SJSA1 (cell line): ENCODE results near the gene GALNT10. TPM values are rescaled to one million over a fixed set of nuclear protein-coding genes. Genes with fewer than 3 reads are reported as not detected.

Experiments used
- DNase-seq, 2 experiments: peaks; one replicate each; pipeline ENCODE4 v3.0.0-alpha.2; 2015 to 2020; ENCODE audit warnings: low spot score in 2 of 2, low read depth in 1 of 2
- H3K27ac ChIP-seq: fragments of 250-450 bp; sonication (Bioruptor Pico); 2 replicates; pipeline ENCODE4 v1.5.1; 2020; ENCODE audit warnings: mild to moderate bottlenecking, moderate library complexity
- H3K27me3 ChIP-seq: fragments of 250-450 bp; sonication (Bioruptor Pico); replicated peaks from 2 replicates; pipeline ENCODE4 v1.5.1; 2020; ENCODE audit warnings: mild to moderate bottlenecking, moderate library complexity
- H3K36me3 ChIP-seq: fragments of 250-450 bp; sonication (Bioruptor Pico); 2 replicates; pipeline ENCODE4 v1.5.1; 2020; ENCODE audit warnings: mild to moderate bottlenecking
- H3K4me1 ChIP-seq: fragments of 250-450 bp; sonication (Bioruptor Pico); replicated peaks from 2 replicates; pipeline ENCODE4 v1.6.1; 2021; ENCODE audit warnings: mild to moderate bottlenecking
- H3K4me3 ChIP-seq: fragments of 250-450 bp; sonication (Bioruptor Pico); 2 replicates; pipeline ENCODE4 v1.5.1; 2020; ENCODE audit warnings: mild to moderate bottlenecking
- H3K9me3 ChIP-seq: fragments of 250-450 bp; sonication (Bioruptor Pico); replicated peaks from 2 replicates; pipeline ENCODE4 v1.5.1; 2020; ENCODE audit warnings: mild to moderate bottlenecking
- total RNA-seq: library from RNA; depleted of rRNA; stranded (reverse); fragments of >200 nt; shearing (Covaris generic); gene quantifications from 2 replicates; pipeline ENCODE4 v1.2.3, GENCODE V29; 2014

Gene GALNT10
- total RNA-seq, 1 experiment from 2014 or later: 61.9 TPM

DNA sequence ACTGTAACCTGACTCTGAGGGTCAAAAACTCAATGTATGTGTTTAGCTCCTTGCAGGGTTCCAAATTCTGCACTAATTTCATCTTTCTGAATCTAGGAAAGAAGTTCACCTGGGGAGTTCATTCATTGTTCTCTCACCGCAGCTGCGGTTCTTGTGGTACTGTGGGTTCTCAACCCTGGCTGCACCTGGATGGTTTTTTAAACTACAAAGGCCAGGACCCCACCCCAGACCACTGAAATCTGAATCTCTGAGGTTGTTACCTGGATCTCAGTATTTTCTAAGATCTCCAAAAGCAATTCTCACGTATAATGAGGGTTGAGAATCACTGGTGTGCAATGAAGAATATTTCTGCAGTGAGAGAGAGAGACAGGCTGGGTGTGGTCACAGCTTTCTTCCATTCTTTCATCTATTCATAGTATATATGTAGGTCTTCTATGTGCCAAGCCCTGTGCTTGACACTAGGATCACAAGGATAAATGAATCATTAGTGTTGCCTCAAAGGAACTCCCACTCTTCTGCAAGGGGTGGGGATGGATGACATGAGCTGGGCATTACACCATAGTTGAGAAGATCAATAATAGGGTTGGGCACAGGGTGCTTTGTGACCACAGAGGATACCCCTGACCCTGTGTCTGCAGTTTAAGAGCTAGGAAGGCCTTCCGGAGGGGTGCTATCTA lies 109.8 kb downstream of the GALNT10 start:
- no peak overlapping the region for H3K4me3 ChIP-seq
- H3K27me3 ChIP-seq: no peaks in the 10 kb centered on the region
- peaks cover 79% of the 10 kb centered on the region for H3K36me3 ChIP-seq
- peak in 1 of 2 experiments; percentile 28 for DNase-seq
- H3K27ac ChIP-seq: no peak overlapping the region
- H3K4me1 ChIP-seq: 0 out of 2 replicates have a peak, but pooled peaks cover 4% of the 10 kb centered on the region
- H3K9me3 ChIP-seq: no peaks in the 10 kb centered on the region

- Histone ChIP-seq H3K36me3 (peaks cover 67% of the 10 kb centered on the region), H3K27me3 (no peaks in the 10 kb centered on the region), H3K27ac (no peak overlapping the region)
Observed at GRCh38 chr5:154301726-154302125, 111.2 kb downstream of the GALNT10 start.

DNA sequence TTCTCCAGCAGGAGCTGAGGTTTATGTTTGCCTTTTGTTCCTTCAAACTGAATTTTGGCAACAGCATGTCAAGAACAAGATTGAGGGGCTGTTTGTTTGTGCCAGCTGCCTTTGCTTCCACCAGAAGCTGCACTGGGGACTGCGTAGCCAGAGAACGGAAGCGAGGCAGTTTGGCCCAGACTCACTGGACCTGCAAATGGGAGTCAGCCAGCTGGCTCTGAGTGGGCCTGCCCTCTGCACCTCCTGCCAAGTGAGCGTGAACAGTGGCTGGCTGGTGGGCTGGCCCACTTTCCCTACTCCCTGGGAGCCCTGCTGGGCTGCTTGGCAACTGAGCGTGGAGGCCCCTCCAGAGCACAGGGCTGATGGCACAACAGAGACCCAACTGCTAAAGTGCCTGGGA lies 111.6 kb downstream of the GALNT10 start:
- Histone ChIP-seq H3K9me3 (no peaks in the 10 kb centered on the region), H3K4me3 (no peak overlapping the region), H3K36me3 (peaks cover 62% of the 10 kb centered on the region), H3K27me3 (no peaks in the 10 kb centered on the region), H3K27ac (no peak overlapping the region), H3K4me1 (no peaks in the 10 kb centered on the region)
- DNase-seq: no peak

More at GRCh38 chr5:154301726-154302125, 111.2 kb downstream of the GALNT10 start:
- H3K4me3 ChIP-seq: no peak overlapping the region
- DNase-seq: no peak
- no peaks in the 10 kb centered on the region for H3K4me1 ChIP-seq
- H3K9me3 ChIP-seq: no peaks in the 10 kb centered on the region

DNA sequence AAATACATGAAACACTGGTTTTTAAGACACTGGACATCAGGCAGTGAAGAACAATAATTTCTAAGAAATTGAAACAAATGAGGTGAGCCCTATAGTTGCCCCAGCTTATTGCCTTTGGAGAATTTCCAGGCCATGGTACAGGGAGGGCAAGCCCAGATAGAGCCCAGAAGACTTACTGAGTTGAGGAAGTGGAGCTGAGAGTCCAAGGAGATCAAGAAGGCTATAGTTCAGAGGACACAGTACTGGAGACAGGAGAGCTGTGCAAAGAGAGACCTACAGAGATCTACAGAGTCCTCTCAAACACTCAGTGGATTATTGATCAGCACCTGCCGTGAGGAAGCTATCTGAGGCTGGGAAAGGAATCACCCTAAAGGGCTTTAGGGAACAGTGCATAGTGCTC lies 112.6 kb downstream of the GALNT10 start:
- peaks cover 53% of the 10 kb centered on the region for H3K36me3 ChIP-seq
- H3K4me3 ChIP-seq: no peak overlapping the region
- H3K27ac ChIP-seq: no peak overlapping the region
- peaks cover 2% of the 10 kb centered on the region for H3K4me1 ChIP-seq
- no peaks in the 10 kb centered on the region for H3K27me3 ChIP-seq
- H3K9me3 ChIP-seq: no peaks in the 10 kb centered on the region
- no peak for DNase-seq

DNA sequence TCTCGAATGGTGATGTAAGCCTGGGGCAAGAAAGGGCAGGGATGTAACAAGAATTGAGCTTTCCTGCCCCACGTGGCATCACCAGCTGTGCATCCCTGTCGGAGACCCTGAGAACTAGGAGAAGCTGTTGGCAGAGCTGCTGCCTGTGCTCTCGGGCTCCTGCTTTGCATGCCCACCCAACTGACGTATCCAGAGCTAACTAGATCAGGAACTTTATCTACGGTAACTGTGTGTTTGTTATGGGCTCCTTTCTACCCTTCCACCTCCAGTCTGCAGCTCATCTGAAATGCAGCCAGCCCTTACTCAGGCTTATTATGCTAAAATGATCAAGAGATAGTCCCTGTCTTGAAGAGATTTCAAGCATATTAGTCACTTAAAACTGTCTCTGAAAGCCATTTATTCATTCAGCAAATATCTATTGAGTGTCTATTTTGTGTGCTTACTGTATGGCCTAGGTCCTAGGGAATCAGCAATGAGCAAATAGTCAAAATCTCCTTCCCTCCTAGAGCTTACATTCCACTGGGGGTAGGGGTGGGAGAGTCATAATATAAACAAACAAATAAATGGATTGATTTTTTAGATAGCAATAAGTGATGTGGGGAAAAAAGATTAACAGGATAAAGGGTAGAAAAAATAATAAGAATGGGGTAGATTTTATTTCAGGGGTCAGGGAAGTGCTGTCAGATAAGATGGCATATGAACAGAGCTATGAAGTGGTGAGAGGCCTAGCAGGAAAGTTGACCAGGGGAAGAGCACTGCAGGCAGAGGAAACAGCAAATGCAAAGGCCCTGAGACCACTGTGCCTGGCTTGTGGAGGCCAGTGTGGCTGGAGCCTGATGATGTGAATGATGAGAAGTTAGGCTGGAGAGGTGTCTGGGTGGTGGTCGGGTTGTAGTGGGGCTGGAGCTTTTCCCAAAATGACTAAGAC lies 118.2 kb downstream of the GALNT10 start:
- peaks cover 14% of the 10 kb centered on the region for H3K36me3 ChIP-seq
- peak; percentile 52 to 64 for DNase-seq
- H3K9me3 ChIP-seq: no peaks in the 10 kb centered on the region
- H3K27ac ChIP-seq: peak overlapping the region; percentile 42
- H3K4me3 ChIP-seq: no peak overlapping the region
- H3K27me3 ChIP-seq: no peaks in the 10 kb centered on the region
- peaks cover 27% of the 10 kb centered on the region for H3K4me1 ChIP-seq

DNA sequence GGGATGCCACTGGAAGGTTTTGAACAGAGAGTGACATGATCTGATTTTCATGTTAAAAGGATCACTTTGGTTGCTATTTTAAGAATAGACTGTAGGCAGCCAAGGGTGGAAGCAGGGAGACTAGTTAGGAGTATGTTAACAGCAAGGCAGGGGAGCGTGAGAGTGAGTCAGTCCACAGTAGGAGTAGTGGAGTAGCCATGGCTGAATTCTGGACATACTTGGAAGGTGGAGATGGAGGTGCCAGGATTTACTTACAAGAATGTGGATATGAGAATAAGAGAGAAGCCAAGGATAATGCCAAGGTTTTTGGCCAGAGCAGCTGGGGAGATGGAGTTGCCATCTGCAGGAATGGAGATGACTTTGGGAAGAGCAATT lies 118.8 kb downstream of the GALNT10 start:
- Histone ChIP-seq H3K36me3 (peaks cover 8% of the 10 kb centered on the region), H3K4me3 (no peak overlapping the region), H3K9me3 (no peaks in the 10 kb centered on the region), H3K27ac (peak overlapping the region; percentile 42), H3K27me3 (no peaks in the 10 kb centered on the region), H3K4me1 (peaks cover 27% of the 10 kb centered on the region)
- peak; percentile 31 to 46 for DNase-seq

- H3K27me3 ChIP-seq: no peaks in the 10 kb centered on the region
- peak overlapping the region; percentile 42; the same call in 1 of the 2 replicates for H3K27ac ChIP-seq
- peaks cover 6% of the 10 kb centered on the region for H3K36me3 ChIP-seq
- no peak overlapping the region for H3K4me3 ChIP-seq
- no peaks in the 10 kb centered on the region for H3K9me3 ChIP-seq
- H3K4me1 ChIP-seq: peaks cover 27% of the 10 kb centered on the region
- peak; percentile 29 to 40 for DNase-seq
Observed at GRCh38 chr5:154309805-154310204, 119.3 kb downstream of the GALNT10 start.

DNA sequence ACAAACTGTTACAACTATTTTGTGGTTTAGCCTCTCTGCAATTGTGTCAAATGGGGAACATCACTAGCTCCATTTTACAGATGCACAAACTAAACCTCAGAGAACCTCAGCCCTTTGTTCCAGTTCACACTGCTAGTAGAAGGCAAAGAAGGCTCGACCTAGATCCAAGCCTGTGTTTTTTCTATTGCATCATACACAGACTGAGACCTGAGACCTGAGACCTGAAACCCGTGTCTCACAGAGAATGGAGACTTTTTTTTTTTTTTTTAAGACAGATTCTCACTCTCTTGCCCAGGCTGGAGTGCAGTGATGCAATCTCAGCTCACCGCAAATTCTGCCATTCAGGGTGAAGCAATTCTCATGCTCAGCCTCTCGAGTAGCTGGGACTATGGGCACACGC lies 120.8 kb downstream of the GALNT10 start:
- DNase-seq: no peak
- Histone ChIP-seq H3K4me1 (peaks cover 27% of the 10 kb centered on the region), H3K4me3 (no peak overlapping the region), H3K27ac (no peak overlapping the region), H3K9me3 (no peaks in the 10 kb centered on the region), H3K36me3 (peaks cover 10% of the 10 kb centered on the region), H3K27me3 (no peaks in the 10 kb centered on the region)

DNA sequence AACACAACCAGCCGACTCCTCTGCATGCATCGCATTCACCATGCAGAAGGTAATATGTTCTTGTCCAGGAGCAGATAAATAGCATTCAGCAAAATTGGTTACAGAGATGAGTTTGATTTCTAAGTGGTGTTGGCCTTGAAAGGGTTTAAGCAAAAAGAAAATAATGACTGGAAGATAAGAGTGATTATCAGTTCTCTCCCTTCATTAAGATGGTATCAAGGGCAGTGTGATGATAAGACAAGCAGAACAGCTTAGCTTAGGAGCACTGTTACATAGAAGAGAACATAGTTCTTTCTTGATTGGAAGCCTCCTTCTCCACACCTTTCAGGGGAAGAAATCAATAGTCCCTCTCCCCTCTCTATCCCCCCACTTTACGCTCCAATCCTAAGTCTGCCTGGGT lies 121.5 kb downstream of the GALNT10 start:
- peaks cover 10% of the 10 kb centered on the region for H3K36me3 ChIP-seq
- DNase-seq: no peak
- H3K4me1 ChIP-seq: peaks cover 27% of the 10 kb centered on the region
- H3K4me3 ChIP-seq: no peak overlapping the region
- H3K27me3 ChIP-seq: no peaks in the 10 kb centered on the region
- no peak overlapping the region for H3K27ac ChIP-seq
- no peaks in the 10 kb centered on the region for H3K9me3 ChIP-seq

- peaks cover 10% of the 10 kb centered on the region for H3K36me3 ChIP-seq
- no peak overlapping the region for H3K27ac ChIP-seq
- H3K9me3 ChIP-seq: no peaks in the 10 kb centered on the region
- DNase-seq: no peak
- no peak overlapping the region for H3K4me3 ChIP-seq
- peaks cover 27% of the 10 kb centered on the region for H3K4me1 ChIP-seq
- H3K27me3 ChIP-seq: no peaks in the 10 kb centered on the region
Observed at GRCh38 chr5:154312576-154312975, 122.0 kb downstream of the GALNT10 start.

DNA sequence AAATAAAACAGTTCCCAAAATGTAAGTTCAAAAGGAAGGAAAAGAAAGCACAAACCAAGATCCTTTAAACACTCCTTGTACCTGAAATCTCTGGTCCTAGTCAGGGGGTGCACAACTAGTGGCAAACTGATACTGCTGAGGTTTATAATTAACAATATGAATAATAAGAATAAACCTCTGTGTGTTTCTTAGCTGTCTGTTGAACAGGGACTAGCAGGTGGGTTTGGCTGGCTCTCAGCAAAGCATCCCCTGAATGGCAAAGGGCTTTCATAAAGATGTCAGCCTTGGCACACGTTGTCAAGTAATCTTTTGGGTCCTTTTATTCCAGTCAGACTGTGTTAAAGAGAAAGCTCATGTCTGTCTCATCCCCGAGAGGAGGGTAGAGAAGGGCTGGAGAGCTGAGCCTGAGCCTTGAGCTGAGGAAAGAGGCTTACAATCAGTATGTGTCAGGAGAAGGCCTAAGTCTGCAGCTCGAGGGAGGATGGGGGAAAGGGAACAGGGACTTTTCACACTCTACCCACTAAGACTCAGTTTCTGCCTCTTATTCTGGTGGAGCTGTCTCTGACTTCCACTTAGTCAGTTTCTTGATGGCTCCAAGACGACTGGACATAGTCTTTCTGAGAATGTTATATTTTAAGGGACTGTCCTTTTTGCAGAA lies 123.0 kb downstream of the GALNT10 start:
- peaks cover 21% of the 10 kb centered on the region for H3K4me1 ChIP-seq
- no peak overlapping the region for H3K27ac ChIP-seq
- no peaks in the 10 kb centered on the region for H3K27me3 ChIP-seq
- H3K36me3 ChIP-seq: peaks cover 11% of the 10 kb centered on the region
- no peak overlapping the region for H3K4me3 ChIP-seq
- H3K9me3 ChIP-seq: no peaks in the 10 kb centered on the region
- peak in 1 of 2 experiments; percentile 30 for DNase-seq

DNA sequence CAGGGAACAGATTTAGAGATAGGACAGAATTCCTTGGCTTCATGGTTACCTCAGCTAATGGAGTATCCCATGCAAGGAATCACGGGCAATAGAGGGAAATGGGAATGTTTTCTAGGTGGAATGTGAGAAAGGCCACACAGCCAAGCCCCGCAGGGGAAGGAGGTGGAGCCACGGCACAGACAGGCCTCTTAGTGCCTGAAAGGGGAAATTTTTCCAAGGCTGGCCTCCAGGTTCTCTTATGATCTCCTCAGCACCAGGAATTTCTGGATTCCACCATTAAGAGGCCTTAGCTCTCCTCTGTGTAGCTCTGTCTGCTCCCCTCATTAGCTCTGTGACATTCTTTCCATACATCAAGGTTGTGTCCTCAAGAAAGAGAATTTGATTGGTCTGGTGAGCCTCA lies 124.7 kb downstream of the GALNT10 start:
- peaks cover 17% of the 10 kb centered on the region for H3K36me3 ChIP-seq
- no peaks in the 10 kb centered on the region for H3K27me3 ChIP-seq
- H3K4me1 ChIP-seq: peaks cover 4% of the 10 kb centered on the region
- no peak overlapping the region for H3K4me3 ChIP-seq
- H3K9me3 ChIP-seq: no peaks in the 10 kb centered on the region
- H3K27ac ChIP-seq: no peak overlapping the region
- peak in 1 of 2 experiments; percentile 32 for DNase-seq

- no peak overlapping the region for H3K27ac ChIP-seq
- no peak overlapping the region for H3K4me3 ChIP-seq
- H3K4me1 ChIP-seq: peaks cover 4% of the 10 kb centered on the region; the same call in 1 of the 2 replicates
- H3K9me3 ChIP-seq: no peaks in the 10 kb centered on the region
- H3K27me3 ChIP-seq: no peaks in the 10 kb centered on the region
- H3K36me3 ChIP-seq: peaks cover 17% of the 10 kb centered on the region
- DNase-seq: no peak
Observed at GRCh38 chr5:154315756-154316155, 125.2 kb downstream of the GALNT10 start.
